Trophoblast cell (in vitro differentiated cells and primary cell): Measurements from ENCODE around the gene SPATA17. TPM values are rescaled to one million over a fixed set of nuclear protein-coding genes. Genes with fewer than 3 reads are reported as not detected.
A peak's percentile ranks its signal among the peaks of the same experiment; 100 is the strongest.
"Not testable (repeated sequence)": the region's sequence is repeated elsewhere in the genome, so short reads cannot be mapped to it uniquely, and the experiment has no call there.

Experiments used
- DNase-seq, 2 donors: peaks; one replicate each; pipeline ENCODE4 v3.0.0-alpha.2; 2016
- H2AFZ ChIP-seq: 2 replicates; pipeline ENCODE4 v1.6.1; 2013; ENCODE audit warnings: low read length, moderate library complexity, mild to moderate bottlenecking; ENCODE audit not compliant: insufficient read depth, poor library complexity
- H2AK5ac ChIP-seq: 2 replicates; pipeline ENCODE4 v1.6.1; 2013; ENCODE audit warnings: mild to moderate bottlenecking, low read length
- H2BK120ac ChIP-seq: 2 replicates; pipeline ENCODE4 v1.6.1; 2013; ENCODE audit warnings: low read length, mild to moderate bottlenecking, moderate library complexity; ENCODE audit not compliant: insufficient read depth, poor library complexity
- H2BK12ac ChIP-seq: 2 replicates; pipeline ENCODE4 v1.6.1; 2013; ENCODE audit warnings: mild to moderate bottlenecking, low read length, moderate library complexity
- H2BK5ac ChIP-seq: 2 replicates; pipeline ENCODE4 v1.6.1; 2013; ENCODE audit warnings: low read length, low read depth, moderate library complexity, mild to moderate bottlenecking; ENCODE audit not compliant: poor library complexity
- H3K14ac ChIP-seq: 2 replicates; pipeline ENCODE4 v1.6.1; 2013; ENCODE audit warnings: mild to moderate bottlenecking, low read length
- H3K18ac ChIP-seq: 2 replicates; pipeline ENCODE4 v1.6.1; 2013; ENCODE audit warnings: mild to moderate bottlenecking, low read length
- H3K23ac ChIP-seq: 2 replicates; pipeline ENCODE4 v1.6.1; 2013; ENCODE audit warnings: low read length
- H3K27ac ChIP-seq: 2 replicates; pipeline ENCODE4 v1.5.1; 2013; ENCODE audit warnings: low read depth, mild to moderate bottlenecking, inconsistent platforms, low read length, moderate library complexity
- H3K27me3 ChIP-seq: 2 replicates; pipeline ENCODE4 v1.6.1; 2013; ENCODE audit warnings: inconsistent platforms, mild to moderate bottlenecking, low read length, moderate library complexity; ENCODE audit not compliant: insufficient read depth
- H3K36me3 ChIP-seq, 2 experiments: 1 replicate in 1 of 2; 2 replicates in 1 of 2; pipeline ENCODE4 v1.6.1; 2013; ENCODE audit warnings: low read length in 2 of 2, mild to moderate bottlenecking in 2 of 2, moderate library complexity in 1 of 2; ENCODE audit not compliant: insufficient read depth in 2 of 2, control insufficient read depth in 1 of 2
- H3K4ac ChIP-seq: 2 replicates; pipeline ENCODE4 v1.6.1; 2013; ENCODE audit warnings: low read depth, mild to moderate bottlenecking, low read length, moderate library complexity
- H3K4me1 ChIP-seq, 2 experiments: 1 replicate in 1 of 2; 2 replicates in 1 of 2; pipeline ENCODE4 v1.6.1; 2013; ENCODE audit warnings: low read length in 2 of 2, mild to moderate bottlenecking in 2 of 2, moderate library complexity in 1 of 2; ENCODE audit not compliant: insufficient read depth in 2 of 2, control insufficient read depth in 1 of 2
- H3K4me2 ChIP-seq: 2 replicates; pipeline ENCODE4 v1.6.1; 2013; ENCODE audit warnings: inconsistent platforms, mild to moderate bottlenecking, low read length, moderate library complexity
- H3K4me3 ChIP-seq: 2 replicates; pipeline ENCODE4 v1.5.1; 2013; ENCODE audit warnings: mild to moderate bottlenecking, low read depth, low read length, inconsistent platforms
- H3K79me1 ChIP-seq: one replicate; pipeline ENCODE4 v1.6.1; 2013; ENCODE audit warnings: low read length
- H3K79me2 ChIP-seq: 2 replicates; pipeline ENCODE4 v1.6.1; 2013; ENCODE audit warnings: low read length, mild to moderate bottlenecking; ENCODE audit not compliant: control insufficient read depth, insufficient read depth, poor library complexity
- H3K9ac ChIP-seq: 2 replicates; pipeline ENCODE4 v1.6.1; 2013; ENCODE audit warnings: mild to moderate bottlenecking, low read length
- H3K9me3 ChIP-seq: 2 replicates; pipeline ENCODE4 v1.6.1; 2013; ENCODE audit warnings: low read depth, mild to moderate bottlenecking, control low read depth, inconsistent platforms, low read length; ENCODE audit not compliant: insufficient read depth
- H4K12ac ChIP-seq: 2 replicates; pipeline ENCODE4 v1.6.1; 2013; ENCODE audit warnings: low read depth, mild to moderate bottlenecking, low read length, moderate library complexity
- H4K8ac ChIP-seq: 2 replicates; pipeline ENCODE4 v1.6.1; 2013; ENCODE audit warnings: low read depth, mild to moderate bottlenecking, low read length, moderate library complexity
- H4K91ac ChIP-seq: one replicate; pipeline ENCODE4 v1.6.1; 2013; ENCODE audit warnings: low read depth, mild to moderate bottlenecking, low read length, moderate library complexity
- WGBS: extraction: QIAGEN DNeasy Blood & Tissue Kit; methylation state at CpG from one replicate; pipeline ENCODE4 v1.1.7; 2013; ENCODE audit warnings: missing lambda C conversion rate; ENCODE audit not compliant: insufficient read length, insufficient coverage; ENCODE audit errors: extremely low coverage; 5-methylcytosine and 5-hydroxymethylcytosine counted together
- polyA plus RNA-seq: library from polyadenylated mRNA; stranded (reverse); fragments of 200-250 nt; gene quantifications from 2 replicates; pipeline ENCODE4 v1.2.3, GENCODE V29; 2013

Gene SPATA17
- 0.37 and 0.74 TPM in 2 replicates for polyA plus RNA-seq

GRCh38 chr1:217630711-217631591, at the start of gene SPATA17, which contains the start of gene GPATCH2:
Gene SPATA17 (plus strand): TSS chr1:217631344. CDS start chr1:217631379, 35 bp downstream.
Gene GPATCH2 (minus strand): TSS chr1:217631090. CDS start chr1:217630971, 119 bp downstream.
- DNase-seq, result peak; percentile 82 to 95
- Histone ChIP-seq H3K79me2 (peaks cover 3% of the 10 kb centered on the region), H3K4me2 (peak within 1 kb of the TSS; percentile 81), H3K23ac (no peak within 1 kb of the TSS), H3K9ac (peak within 1 kb of the TSS; percentile 97), H3K14ac (peak within 1 kb of the TSS; percentile 91), H2AFZ (peak within 1 kb of the TSS; percentile 100), H3K27ac (peak within 1 kb of the TSS; percentile 55), H3K36me3 (no peaks in the 10 kb centered on the region), H3K18ac (peak within 1 kb of the TSS; percentile 88), H4K8ac (peak within 1 kb of the TSS; percentile 97), H4K91ac (peak within 1 kb of the TSS; percentile 86), H2BK5ac (peak within 1 kb of the TSS; percentile 76), H2BK120ac (peak within 1 kb of the TSS; percentile 70), H3K79me1 (peaks cover 7% of the 10 kb centered on the region), H3K4ac (peak within 1 kb of the TSS; percentile 83), H2AK5ac (no peak within 1 kb of the TSS), H3K27me3 (no peaks in the 10 kb centered on the region), H3K4me3 (peak within 1 kb of the TSS; percentile 95), H4K12ac (peak within 1 kb of the TSS; percentile 61), H3K9me3 (no peaks in the 10 kb centered on the region), H3K4me1 (peaks cover 0 to 2% of the 10 kb centered on the region in 2 experiments), H2BK12ac (no peak within 1 kb of the TSS)
- WGBS, result no CpG with 5 or more reads among the region's 42 CpGs

- H2BK12ac ChIP-seq, H3K27me3 ChIP-seq, H3K4me3 ChIP-seq, H3K36me3 ChIP-seq, H3K79me2 ChIP-seq, H2AFZ ChIP-seq, H3K9me3 ChIP-seq, H2AK5ac ChIP-seq, H4K12ac ChIP-seq, H3K9ac ChIP-seq, H3K23ac ChIP-seq, H3K79me1 ChIP-seq, H2BK120ac ChIP-seq, H4K8ac ChIP-seq, H3K18ac ChIP-seq, DNase-seq, H3K14ac ChIP-seq, H2BK5ac ChIP-seq, H3K27ac ChIP-seq, H3K4me1 ChIP-seq, H3K4me2 ChIP-seq, H3K4ac ChIP-seq, H4K91ac ChIP-seq: not testable (repeated sequence)
- WGBS, result no CpG with 5 or more reads among the region's 5 CpGs
Measured at GRCh38 chr1:217584286-217584811, 46.8 kb upstream of the SPATA17 start.

- no peak overlapping the region for H4K12ac ChIP-seq
- H2AFZ ChIP-seq, result no peak overlapping the region
- no peaks in the 10 kb centered on the region for H3K9me3 ChIP-seq
- H2AK5ac ChIP-seq, result no peak overlapping the region
- no peak overlapping the region for H4K8ac ChIP-seq
- H3K79me1 ChIP-seq, result no peaks in the 10 kb centered on the region
- no peak overlapping the region for H2BK120ac ChIP-seq
- H3K18ac ChIP-seq, result no peak overlapping the region
- H3K36me3 ChIP-seq, result peaks cover 0 to 2% of the 10 kb centered on the region in 2 experiments
- WGBS, result no CpG with 5 or more reads among the region's 2 CpGs
- no peak overlapping the region for H2BK5ac ChIP-seq
- DNase-seq, result peak in 1 of 2 donors; percentile 68
- H3K4ac ChIP-seq, result no peak overlapping the region
- H3K79me2 ChIP-seq, result no peaks in the 10 kb centered on the region
- H3K9ac ChIP-seq, result no peak overlapping the region
- no peak overlapping the region for H3K4me3 ChIP-seq
- no peaks in the 10 kb centered on the region for H3K27me3 ChIP-seq
- no peak overlapping the region for H2BK12ac ChIP-seq
- no peak overlapping the region for H3K23ac ChIP-seq
- no peak overlapping the region for H3K4me2 ChIP-seq
- H4K91ac ChIP-seq, result no peak overlapping the region
- no peaks in the 10 kb centered on the region for H3K4me1 ChIP-seq
- H3K14ac ChIP-seq, result no peak overlapping the region
- no peak overlapping the region for H3K27ac ChIP-seq
Measured at GRCh38 chr1:217585577-217585976, 45.6 kb upstream of the SPATA17 start.

- no peak overlapping the region for H4K12ac ChIP-seq
- H2BK5ac ChIP-seq, result no peak overlapping the region
- WGBS, result no CpG with 5 or more reads among the region's 4 CpGs
- no peaks in the 10 kb centered on the region for H3K79me1 ChIP-seq
- no peak overlapping the region for H2AK5ac ChIP-seq
- H3K27me3 ChIP-seq, result no peaks in the 10 kb centered on the region
- no peak overlapping the region for H4K91ac ChIP-seq
- no peak overlapping the region for H2AFZ ChIP-seq
- no peak overlapping the region for H3K23ac ChIP-seq
- H3K14ac ChIP-seq, result no peak overlapping the region
- H3K36me3 ChIP-seq, result peaks cover 0 to 2% of the 10 kb centered on the region in 2 experiments
- no peaks in the 10 kb centered on the region for H3K79me2 ChIP-seq
- no peaks in the 10 kb centered on the region for H3K9me3 ChIP-seq
- DNase-seq, result peak in 1 of 2 donors; percentile 8
- H2BK12ac ChIP-seq, result no peak overlapping the region
- no peak overlapping the region for H3K18ac ChIP-seq
- H3K4ac ChIP-seq, result no peak overlapping the region
- H3K4me3 ChIP-seq, result no peak overlapping the region
- H3K9ac ChIP-seq, result no peak overlapping the region
- H3K27ac ChIP-seq, result no peak overlapping the region
- no peak overlapping the region for H4K8ac ChIP-seq
- no peak overlapping the region for H2BK120ac ChIP-seq
- H3K4me1 ChIP-seq, result no peaks in the 10 kb centered on the region
- H3K4me2 ChIP-seq, result no peak overlapping the region
Measured at GRCh38 chr1:217586586-217586985, 44.6 kb upstream of the SPATA17 start.
